ENCODE results near the gene AGPS.
A peak's percentile ranks its signal among the peaks of the same experiment; 100 is the strongest.
"Not testable (repeated sequence)": the region's sequence is repeated elsewhere in the genome, so short reads cannot be mapped to it uniquely, and the experiment has no call there.

AGPS gene

DNA sequence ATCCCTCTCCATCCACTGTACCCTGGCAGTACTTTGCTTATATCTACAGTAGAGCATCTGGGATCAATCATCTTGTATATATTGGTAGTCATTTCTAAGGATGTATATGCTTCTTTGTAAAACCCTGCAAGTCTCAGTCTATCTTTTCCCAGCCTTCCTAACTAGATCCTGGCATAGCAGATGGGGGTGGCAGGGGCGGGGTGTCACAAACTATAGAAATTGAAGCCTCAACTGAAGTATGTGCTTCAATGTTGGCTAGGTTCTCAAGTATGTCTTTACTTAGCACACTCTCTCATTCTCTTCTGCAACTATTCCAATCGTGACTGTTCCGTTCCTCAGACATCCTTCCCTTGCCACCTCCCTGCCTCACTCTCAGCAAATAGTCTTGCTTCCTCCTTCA lies 30.1 kb upstream of the AGPS start:
- H3K36me3 ChIP-seq (ENCODE audit: insufficient read depth, low read length): 0 out of 2 replicates have a peak, but pooled peaks cover 4% of the 10 kb centered on the region
- no peak overlapping the region for H3K4me2 ChIP-seq (ENCODE audit: insufficient read depth, low read length)
- H3K79me2 ChIP-seq (ENCODE audit: insufficient read depth, low read length): no peaks in the 10 kb centered on the region
- ATAC-seq (ENCODE audit: insufficient read depth, low read depth): no peak
- no peaks in the 10 kb centered on the region for H3K27me3 ChIP-seq (ENCODE audit: insufficient read depth, low read length, poor library complexity)
- DNase-seq: no peak
- no peak overlapping the region for H3K27ac ChIP-seq (ENCODE audit: low read length)
- no peaks in the 10 kb centered on the region for H4K20me1 ChIP-seq (ENCODE audit: insufficient read depth, low read length)
- TF ChIP-seq, protein P1, sequence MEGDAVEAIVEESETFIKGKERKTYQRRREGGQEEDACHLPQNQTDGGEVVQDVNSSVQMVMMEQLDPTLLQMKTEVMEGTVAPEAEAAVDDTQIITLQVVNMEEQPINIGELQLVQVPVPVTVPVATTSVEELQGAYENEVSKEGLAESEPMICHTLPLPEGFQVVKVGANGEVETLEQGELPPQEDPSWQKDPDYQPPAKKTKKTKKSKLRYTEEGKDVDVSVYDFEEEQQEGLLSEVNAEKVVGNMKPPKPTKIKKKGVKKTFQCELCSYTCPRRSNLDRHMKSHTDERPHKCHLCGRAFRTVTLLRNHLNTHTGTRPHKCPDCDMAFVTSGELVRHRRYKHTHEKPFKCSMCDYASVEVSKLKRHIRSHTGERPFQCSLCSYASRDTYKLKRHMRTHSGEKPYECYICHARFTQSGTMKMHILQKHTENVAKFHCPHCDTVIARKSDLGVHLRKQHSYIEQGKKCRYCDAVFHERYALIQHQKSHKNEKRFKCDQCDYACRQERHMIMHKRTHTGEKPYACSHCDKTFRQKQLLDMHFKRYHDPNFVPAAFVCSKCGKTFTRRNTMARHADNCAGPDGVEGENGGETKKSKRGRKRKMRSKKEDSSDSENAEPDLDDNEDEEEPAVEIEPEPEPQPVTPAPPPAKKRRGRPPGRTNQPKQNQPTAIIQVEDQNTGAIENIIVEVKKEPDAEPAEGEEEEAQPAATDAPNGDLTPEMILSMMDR (IDR thresholded peaks at IDR 0.05; ENCODE audit: borderline replicate concordance, extremely low read depth, low read length, poor library complexity, severe bottlenecking): no peak
- no peak for TF ChIP-seq EZH2 (IDR thresholded peaks at IDR 0.05; ENCODE audit: borderline replicate concordance, low read depth, low read length, severe bottlenecking)
- no peaks in the 10 kb centered on the region for H3K4me1 ChIP-seq (ENCODE audit: insufficient read depth, low read length)
- no peak overlapping the region for H3K4me3 ChIP-seq (ENCODE audit: low read depth in 1 of 2, low read length in 2 of 2)
- H2AFZ ChIP-seq (ENCODE audit: low read depth, low read length): no peak overlapping the region
- H3K9ac ChIP-seq (ENCODE audit: low read depth, low read length): no peak overlapping the region
- no peaks in the 10 kb centered on the region for H3K9me3 ChIP-seq (ENCODE audit: insufficient read depth, low read length, severe bottlenecking)

DNA sequence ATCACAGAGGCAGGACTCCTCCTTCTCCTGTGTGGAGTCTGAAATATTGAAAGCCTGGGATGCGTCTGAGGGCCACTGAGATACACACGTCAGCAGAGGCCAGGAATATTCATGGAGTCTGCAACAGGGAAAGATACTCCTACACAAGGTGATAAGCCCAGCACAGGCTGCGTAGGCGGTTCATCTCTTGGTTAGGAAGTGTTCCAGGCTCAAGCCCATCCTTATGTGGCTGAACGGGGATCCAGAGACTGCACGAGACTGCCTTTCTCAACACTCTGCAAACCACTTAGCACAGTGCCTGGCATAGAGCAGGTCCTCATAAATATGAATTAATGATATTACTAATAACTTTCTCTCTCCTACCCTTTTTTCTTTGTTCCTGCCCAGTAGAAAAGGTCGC lies 29.2 kb upstream of the AGPS start:
- no peaks in the 10 kb centered on the region for H3K27me3 ChIP-seq (ENCODE audit: insufficient read depth, low read length, poor library complexity)
- H3K79me2 ChIP-seq (ENCODE audit: insufficient read depth, low read length): no peaks in the 10 kb centered on the region
- H3K9ac ChIP-seq (ENCODE audit: low read depth, low read length): no peak overlapping the region
- 0 out of 2 replicates have a peak, but pooled peaks cover 4% of the 10 kb centered on the region for H3K36me3 ChIP-seq (ENCODE audit: insufficient read depth, low read length)
- TF ChIP-seq, protein P1 (IDR thresholded peaks at IDR 0.05; ENCODE audit: borderline replicate concordance, extremely low read depth, low read length, poor library complexity, severe bottlenecking): no peak
- no peak for TF ChIP-seq EZH2 (IDR thresholded peaks at IDR 0.05; ENCODE audit: borderline replicate concordance, low read depth, low read length, severe bottlenecking)
- DNase-seq: no peak
- no peaks in the 10 kb centered on the region for H3K9me3 ChIP-seq (ENCODE audit: insufficient read depth, low read length, severe bottlenecking)
- ATAC-seq (ENCODE audit: insufficient read depth, low read depth): 0 out of 3 replicates have a peak, but pooled peaks have one; percentile 5
- no peak overlapping the region for H3K4me3 ChIP-seq (ENCODE audit: low read depth in 1 of 2, low read length in 2 of 2)
- no peaks in the 10 kb centered on the region for H4K20me1 ChIP-seq (ENCODE audit: insufficient read depth, low read length)
- H3K4me2 ChIP-seq (ENCODE audit: insufficient read depth, low read length): no peak overlapping the region
- no peak overlapping the region for H2AFZ ChIP-seq (ENCODE audit: low read depth, low read length)
- no peak overlapping the region for H3K27ac ChIP-seq (ENCODE audit: low read length)
- no peaks in the 10 kb centered on the region for H3K4me1 ChIP-seq (ENCODE audit: insufficient read depth, low read length)

DNA sequence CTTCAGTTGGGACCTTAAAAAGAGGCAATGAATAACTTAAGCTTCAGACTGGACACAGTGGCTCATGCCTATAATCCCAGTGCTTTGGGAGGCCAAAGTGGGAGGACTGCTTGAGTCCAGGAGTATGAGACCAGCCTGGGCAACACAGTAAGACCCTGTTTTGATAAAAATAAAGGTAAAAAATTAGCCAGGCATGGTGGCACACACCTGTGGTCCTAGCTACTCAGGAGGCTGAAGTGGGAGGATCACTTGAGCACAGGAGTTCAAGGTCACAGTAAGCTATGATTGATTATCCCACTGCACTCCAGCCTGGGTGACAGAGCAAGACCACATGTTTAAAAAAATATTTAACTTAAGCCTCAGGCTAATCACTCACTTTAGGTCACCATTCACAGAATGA lies 26.8 kb upstream of the AGPS start:
- H3K4me1 ChIP-seq (ENCODE audit: insufficient read depth, low read length); H3K79me2 ChIP-seq (ENCODE audit: insufficient read depth, low read length); H3K9me3 ChIP-seq (ENCODE audit: insufficient read depth, low read length, severe bottlenecking); H3K27me3 ChIP-seq (ENCODE audit: insufficient read depth, low read length, poor library complexity); DNase-seq; ATAC-seq (ENCODE audit: insufficient read depth, low read depth); H4K20me1 ChIP-seq (ENCODE audit: insufficient read depth, low read length); H3K9ac ChIP-seq (ENCODE audit: low read depth, low read length); H3K36me3 ChIP-seq (ENCODE audit: insufficient read depth, low read length); H3K4me2 ChIP-seq (ENCODE audit: insufficient read depth, low read length); H3K27ac ChIP-seq (ENCODE audit: low read length); H2AFZ ChIP-seq (ENCODE audit: low read depth, low read length); H3K4me3 ChIP-seq (ENCODE audit: low read depth in 1 of 2, low read length in 2 of 2): not testable (repeated sequence)

DNA sequence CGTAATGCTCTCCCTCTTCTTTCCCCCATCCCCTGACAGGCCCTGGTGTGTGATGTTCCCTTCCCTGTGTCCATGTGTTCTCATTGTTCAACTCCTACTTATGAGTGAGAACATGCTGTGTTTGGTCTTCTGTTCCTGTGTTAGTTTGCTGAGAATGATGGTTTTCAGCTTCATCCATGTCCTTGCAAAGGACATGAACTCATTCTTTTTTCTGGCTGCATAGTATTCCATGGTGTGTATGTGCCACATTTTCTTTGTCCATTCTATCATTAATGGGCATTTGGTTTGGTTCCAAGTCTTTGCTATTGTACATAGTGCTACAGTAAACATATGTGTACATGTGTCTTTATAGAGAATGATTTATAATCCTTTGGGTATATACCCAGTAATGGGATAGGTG lies 24.6 kb upstream of the AGPS start:
- not testable (repeated sequence) for H3K4me2 ChIP-seq (ENCODE audit: insufficient read depth, low read length); H4K20me1 ChIP-seq (ENCODE audit: insufficient read depth, low read length); H3K36me3 ChIP-seq (ENCODE audit: insufficient read depth, low read length); H3K9ac ChIP-seq (ENCODE audit: low read depth, low read length); H2AFZ ChIP-seq (ENCODE audit: low read depth, low read length); H3K4me3 ChIP-seq (ENCODE audit: low read depth in 1 of 2, low read length in 2 of 2); DNase-seq; ATAC-seq (ENCODE audit: insufficient read depth, low read depth); H3K79me2 ChIP-seq (ENCODE audit: insufficient read depth, low read length); H3K4me1 ChIP-seq (ENCODE audit: insufficient read depth, low read length); H3K27ac ChIP-seq (ENCODE audit: low read length); H3K9me3 ChIP-seq (ENCODE audit: insufficient read depth, low read length, severe bottlenecking); H3K27me3 ChIP-seq (ENCODE audit: insufficient read depth, low read length, poor library complexity)

Measured in DND-41 (cell line).